Astrocyte (in vitro differentiated cells and primary cell): ENCODE data around the gene GLP1R. TPM values are rescaled to one million over a fixed set of nuclear protein-coding genes. Genes with fewer than 3 reads are reported as not detected.

ENCODE experiments used
- DNase-seq: peaks from one replicate; pipeline ENCODE4 v3.0.0-alpha.2; 2010; ENCODE audit warnings: low read depth
- FAIRE-seq: peaks from 2 replicates; lab custom pipeline; 2011; peaks lifted over from hg19 to GRCh38; lab: Jason Lieb, UNC
- H2AFZ ChIP-seq: 2 replicates; pipeline ENCODE4 v1.6.0; 2012; ENCODE audit warnings: low read depth, low read length, inconsistent platforms
- H3K27ac ChIP-seq: 2 replicates; pipeline ENCODE4 v1.5.1; 2011; ENCODE audit warnings: low read depth, low read length, inconsistent platforms
- H3K27me3 ChIP-seq: 2 replicates; pipeline ENCODE4 v1.6.0; 2011; ENCODE audit warnings: low read length, inconsistent platforms; ENCODE audit not compliant: insufficient read depth
- H3K36me3 ChIP-seq: 2 replicates; pipeline ENCODE4 v1.5.1; 2011; ENCODE audit warnings: low read length, inconsistent platforms; ENCODE audit not compliant: insufficient read depth
- H3K4me1 ChIP-seq: 2 replicates; pipeline ENCODE4 v1.5.1; 2011; ENCODE audit warnings: low read length, inconsistent platforms; ENCODE audit not compliant: insufficient read depth
- H3K4me2 ChIP-seq: 2 replicates; pipeline ENCODE4 v1.6.0; 2012; ENCODE audit warnings: low read length, inconsistent platforms
- H3K4me3 ChIP-seq: 2 replicates; pipeline ENCODE4 v1.5.1; 2011; ENCODE audit warnings: low read depth, mild to moderate bottlenecking, low read length, inconsistent platforms; ENCODE audit not compliant: insufficient read depth
- H3K79me2 ChIP-seq: 2 replicates; pipeline ENCODE4 v1.6.0; 2012; ENCODE audit warnings: mild to moderate bottlenecking, low read length, inconsistent platforms; ENCODE audit not compliant: insufficient read depth
- H3K9ac ChIP-seq: 2 replicates; pipeline ENCODE4 v1.6.0; 2012; ENCODE audit warnings: mild to moderate bottlenecking, low read length, inconsistent platforms
- H3K9me3 ChIP-seq: 2 replicates; pipeline ENCODE4 v1.5.1; 2012; ENCODE audit warnings: low read depth, mild to moderate bottlenecking, low read length, inconsistent platforms; ENCODE audit not compliant: insufficient read depth
- H4K20me1 ChIP-seq: 2 replicates; pipeline ENCODE4 v1.6.0; 2012; ENCODE audit warnings: low read length, inconsistent platforms; ENCODE audit not compliant: insufficient read depth
- H3K27ac Mint-ChIP-seq: one replicate; pipeline ENCODE4 v1.8.0; 2021; ENCODE audit warnings: mild to moderate bottlenecking, mixed read lengths; ENCODE audit not compliant: unreplicated experiment
- H3K27me3 Mint-ChIP-seq: one replicate; pipeline ENCODE4 v1.8.0; 2021; ENCODE audit warnings: low read depth, mixed read lengths; ENCODE audit not compliant: unreplicated experiment
- H3K36me3 Mint-ChIP-seq: one replicate; pipeline ENCODE4 v1.8.0; 2021; ENCODE audit warnings: low read depth, mixed read lengths; ENCODE audit not compliant: unreplicated experiment
- H3K4me1 Mint-ChIP-seq: one replicate; pipeline ENCODE4 v1.8.0; 2021; ENCODE audit warnings: low read depth, mixed read lengths; ENCODE audit not compliant: unreplicated experiment
- H3K4me3 Mint-ChIP-seq: one replicate; pipeline ENCODE4 v1.8.0; 2021; ENCODE audit warnings: mild to moderate bottlenecking, moderate library complexity, mixed read lengths; ENCODE audit not compliant: unreplicated experiment
- H3K9me3 Mint-ChIP-seq: one replicate; pipeline ENCODE4 v1.8.0; 2021; ENCODE audit warnings: mild to moderate bottlenecking, mixed read lengths; ENCODE audit not compliant: unreplicated experiment
- EZH2 ChIP-seq: IDR thresholded peaks from 2 replicates; pipeline ENCODE4 v1.6.1; 2012; ENCODE audit warnings: mild to moderate bottlenecking, low read length, inconsistent platforms; ENCODE audit not compliant: insufficient read depth
- total RNA-seq: library from RNA; stranded (reverse); gene quantifications from 2 replicates; pipeline ENCODE4 v1.2.1, GENCODE V29; 2021
- TF ChIP-seq, protein P1 (sequence below): IDR thresholded peaks from 2 replicates; pipeline ENCODE4 v1.5.1; 2011; ENCODE audit warnings: low read depth, mild to moderate bottlenecking, inconsistent platforms, low read length, moderate library complexity; ENCODE audit not compliant: insufficient read depth

GLP1R gene
- total RNA-seq, 1 donor from 2014 or later, result not detected

DNA sequence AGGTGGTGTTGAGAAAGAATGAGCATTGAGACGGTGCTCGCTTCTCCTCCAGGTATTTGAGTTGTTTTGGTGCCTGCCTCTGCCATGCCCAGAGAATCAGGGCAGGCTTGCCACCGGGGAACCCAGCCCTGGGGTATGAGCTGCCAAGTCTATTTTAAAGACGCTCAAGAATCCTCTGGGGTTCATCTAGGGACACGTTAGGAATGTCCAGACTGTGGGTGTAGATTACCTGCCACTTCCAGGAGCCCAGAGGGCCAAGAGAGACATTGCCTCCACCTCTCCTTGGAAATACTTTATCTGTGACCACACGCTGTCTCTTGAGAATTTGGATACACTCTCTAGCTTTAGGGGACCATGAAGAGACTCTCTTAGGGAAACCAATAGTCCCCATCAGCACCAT, 38.1 kb downstream of the GLP1R start:
- Mint-ChIP-seq H3K4me1 (no peaks in the 10 kb centered on the region), H3K9me3 (peaks cover 4% of the 10 kb centered on the region), H3K27ac (no peak overlapping the region), H3K27me3 (peaks cover 64% of the 10 kb centered on the region), H3K36me3 (no peaks in the 10 kb centered on the region), H3K4me3 (no peak overlapping the region)
- no peak for FAIRE-seq
- Histone ChIP-seq H3K36me3 (no peaks in the 10 kb centered on the region), H3K27ac (no peak overlapping the region), H4K20me1 (no peaks in the 10 kb centered on the region), H3K4me3 (no peak overlapping the region), H2AFZ (no peak overlapping the region), H3K79me2 (no peaks in the 10 kb centered on the region), H3K27me3 (peaks cover 11% of the 10 kb centered on the region), H3K9me3 (no peaks in the 10 kb centered on the region), H3K9ac (no peak overlapping the region), H3K4me1 (no peaks in the 10 kb centered on the region), H3K4me2 (no peak overlapping the region)
- no peak for TF ChIP-seq EZH2
- TF ChIP-seq, protein P1, sequence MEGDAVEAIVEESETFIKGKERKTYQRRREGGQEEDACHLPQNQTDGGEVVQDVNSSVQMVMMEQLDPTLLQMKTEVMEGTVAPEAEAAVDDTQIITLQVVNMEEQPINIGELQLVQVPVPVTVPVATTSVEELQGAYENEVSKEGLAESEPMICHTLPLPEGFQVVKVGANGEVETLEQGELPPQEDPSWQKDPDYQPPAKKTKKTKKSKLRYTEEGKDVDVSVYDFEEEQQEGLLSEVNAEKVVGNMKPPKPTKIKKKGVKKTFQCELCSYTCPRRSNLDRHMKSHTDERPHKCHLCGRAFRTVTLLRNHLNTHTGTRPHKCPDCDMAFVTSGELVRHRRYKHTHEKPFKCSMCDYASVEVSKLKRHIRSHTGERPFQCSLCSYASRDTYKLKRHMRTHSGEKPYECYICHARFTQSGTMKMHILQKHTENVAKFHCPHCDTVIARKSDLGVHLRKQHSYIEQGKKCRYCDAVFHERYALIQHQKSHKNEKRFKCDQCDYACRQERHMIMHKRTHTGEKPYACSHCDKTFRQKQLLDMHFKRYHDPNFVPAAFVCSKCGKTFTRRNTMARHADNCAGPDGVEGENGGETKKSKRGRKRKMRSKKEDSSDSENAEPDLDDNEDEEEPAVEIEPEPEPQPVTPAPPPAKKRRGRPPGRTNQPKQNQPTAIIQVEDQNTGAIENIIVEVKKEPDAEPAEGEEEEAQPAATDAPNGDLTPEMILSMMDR, result no peak
- DNase-seq, result no peak

DNA sequence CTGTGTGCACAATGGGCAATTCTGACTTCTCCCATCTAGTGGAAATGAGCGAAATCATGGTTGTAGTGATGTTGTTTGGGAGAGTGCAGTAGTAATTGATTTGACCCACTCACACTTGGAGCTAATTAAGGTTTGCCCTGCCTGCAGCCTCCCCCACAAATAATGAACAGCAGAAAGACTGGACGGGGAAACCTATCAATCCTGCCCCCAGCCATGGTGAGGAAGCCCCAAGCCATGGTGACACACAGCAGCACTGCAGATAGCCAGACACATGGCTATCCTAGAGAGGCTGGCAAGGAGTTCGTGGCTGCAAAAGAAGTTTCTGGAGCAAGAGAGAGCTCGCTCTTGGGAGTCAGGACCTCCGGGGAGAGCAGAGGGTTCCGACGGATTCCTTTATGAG, 38.6 kb downstream of the GLP1R start:
- Histone ChIP-seq H3K9ac (no peak overlapping the region), H3K36me3 (no peaks in the 10 kb centered on the region), H3K9me3 (no peaks in the 10 kb centered on the region), H3K4me1 (no peaks in the 10 kb centered on the region), H4K20me1 (no peaks in the 10 kb centered on the region), H3K27me3 (peaks cover 11% of the 10 kb centered on the region), H3K79me2 (no peaks in the 10 kb centered on the region), H3K4me2 (no peak overlapping the region), H2AFZ (no peak overlapping the region), H3K4me3 (no peak overlapping the region), H3K27ac (no peak overlapping the region)
- no peak for DNase-seq
- H3K36me3 Mint-ChIP-seq, result no peaks in the 10 kb centered on the region
- H3K27ac Mint-ChIP-seq, result no peak overlapping the region
- FAIRE-seq, result no peak
- no peak overlapping the region for H3K4me3 Mint-ChIP-seq
- peaks cover 59% of the 10 kb centered on the region for H3K27me3 Mint-ChIP-seq
- H3K4me1 Mint-ChIP-seq, result no peaks in the 10 kb centered on the region
- H3K9me3 Mint-ChIP-seq, result peaks cover 4% of the 10 kb centered on the region
- TF ChIP-seq, protein P1, result no peak
- TF ChIP-seq EZH2, result no peak

DNA sequence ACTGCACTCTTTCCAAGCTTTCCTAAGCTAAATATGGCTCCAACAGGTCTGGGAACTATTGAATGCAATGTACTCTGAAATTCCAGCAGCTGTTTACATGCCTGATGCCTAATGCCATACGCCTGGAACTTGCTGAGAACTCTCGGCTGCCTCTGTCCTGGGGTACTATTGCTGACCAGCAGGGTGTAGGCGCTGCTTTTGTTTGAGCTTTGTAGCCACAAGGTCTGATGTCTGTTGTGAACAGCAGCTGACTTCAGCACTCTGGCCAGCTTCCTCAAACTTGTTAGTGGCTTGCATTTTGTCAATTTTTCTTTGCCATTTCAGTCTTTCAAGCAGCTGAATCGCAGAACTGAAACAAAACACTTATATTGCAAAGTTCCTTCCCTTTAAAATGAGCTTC, 39.8 kb downstream of the GLP1R start:
- H3K4me3 Mint-ChIP-seq, result no peak overlapping the region
- Histone ChIP-seq H3K4me2 (no peak overlapping the region), H3K4me3 (no peak overlapping the region), H3K4me1 (no peaks in the 10 kb centered on the region), H3K9ac (no peak overlapping the region), H3K36me3 (no peaks in the 10 kb centered on the region), H3K9me3 (no peaks in the 10 kb centered on the region), H3K79me2 (no peaks in the 10 kb centered on the region), H3K27me3 (peaks cover 14% of the 10 kb centered on the region), H3K27ac (no peak overlapping the region), H4K20me1 (no peaks in the 10 kb centered on the region), H2AFZ (no peak overlapping the region)
- TF ChIP-seq, protein P1, result peak; percentile 39
- TF ChIP-seq EZH2, result no peak
- H3K4me1 Mint-ChIP-seq, result no peaks in the 10 kb centered on the region
- H3K36me3 Mint-ChIP-seq, result no peaks in the 10 kb centered on the region
- H3K27ac Mint-ChIP-seq, result no peak overlapping the region
- peaks cover 3% of the 10 kb centered on the region for H3K9me3 Mint-ChIP-seq
- peaks cover 53% of the 10 kb centered on the region for H3K27me3 Mint-ChIP-seq
- DNase-seq (peak; percentile 41), FAIRE-seq (no peak)
